Chondrocyte (in vitro differentiated cells): Measurements from ENCODE around the gene FCER2. TPM values are rescaled to one million over a fixed set of nuclear protein-coding genes. Genes with fewer than 3 reads are reported as not detected.

Experiments
- DNase-seq: peaks from one replicate; pipeline ENCODE4 v3.0.0; 2021; ENCODE audit warnings: mixed read lengths, low spot score
- H3K27ac Mint-ChIP-seq: one replicate; pipeline ENCODE4 v1.8.0; 2021; ENCODE audit warnings: mild to moderate bottlenecking, moderate library complexity, mixed read lengths; ENCODE audit not compliant: unreplicated experiment
- H3K27me3 Mint-ChIP-seq: 2 replicates; pipeline ENCODE4 v1.8.0; 2021; ENCODE audit warnings: low read depth, mixed read lengths
- H3K36me3 Mint-ChIP-seq: 2 replicates; pipeline ENCODE4 v1.8.0; 2021; ENCODE audit warnings: low read depth, mixed read lengths
- H3K4me1 Mint-ChIP-seq: 2 replicates; pipeline ENCODE4 v1.8.0; 2021; ENCODE audit warnings: low read depth, mild to moderate bottlenecking, mixed read lengths
- H3K4me3 Mint-ChIP-seq: one replicate; pipeline ENCODE4 v1.8.0; 2021; ENCODE audit warnings: mild to moderate bottlenecking, moderate library complexity, mixed read lengths; ENCODE audit not compliant: unreplicated experiment
- H3K9me3 Mint-ChIP-seq: 2 replicates; pipeline ENCODE4 v1.8.0; 2021; ENCODE audit warnings: low read depth, mixed read lengths
- total RNA-seq: library from RNA; stranded (reverse); gene quantifications from 3 replicates; pipeline ENCODE4 v1.2.1, GENCODE V29; 2021
- TF ChIP-seq, protein P1 (sequence below): fragments of 200-600 bp; sonication (generic); IDR thresholded peaks from 2 replicates; pipeline ENCODE4 v1.5.0; 2021; ENCODE audit warnings: antibody characterized with exemption, mild to moderate bottlenecking, moderate library complexity

The FCER2 gene
- total RNA-seq, 1 donor from 2014 or later, result not detected

DNA sequence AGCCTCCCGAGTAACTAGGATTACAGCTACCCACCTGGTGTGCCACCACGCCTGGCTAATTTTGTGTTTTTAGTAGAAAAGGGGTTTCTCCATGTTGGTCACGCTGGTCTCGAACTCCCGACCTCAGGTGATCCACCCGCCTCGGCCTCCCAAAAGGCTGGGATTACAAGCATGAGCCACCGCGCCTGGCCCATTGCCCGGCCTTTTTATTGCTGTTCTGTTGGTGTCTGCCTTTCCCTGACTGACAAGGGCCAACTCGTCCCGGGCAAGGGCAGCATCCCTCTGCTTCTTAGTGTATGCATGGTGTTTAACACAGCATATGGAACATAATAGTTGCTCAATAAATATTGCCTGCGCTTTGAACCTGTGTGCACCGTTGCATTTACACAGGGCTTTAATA lies 39.3 kb downstream of the FCER2 start:
- Mint-ChIP-seq H3K4me1 (no peaks in the 10 kb centered on the region), H3K9me3 (no peaks in the 10 kb centered on the region), H3K27ac (no peak overlapping the region), H3K4me3 (no peak overlapping the region), H3K36me3 (no peaks in the 10 kb centered on the region), H3K27me3 (peaks cover 20% of the 10 kb centered on the region)
- TF ChIP-seq, protein P1, sequence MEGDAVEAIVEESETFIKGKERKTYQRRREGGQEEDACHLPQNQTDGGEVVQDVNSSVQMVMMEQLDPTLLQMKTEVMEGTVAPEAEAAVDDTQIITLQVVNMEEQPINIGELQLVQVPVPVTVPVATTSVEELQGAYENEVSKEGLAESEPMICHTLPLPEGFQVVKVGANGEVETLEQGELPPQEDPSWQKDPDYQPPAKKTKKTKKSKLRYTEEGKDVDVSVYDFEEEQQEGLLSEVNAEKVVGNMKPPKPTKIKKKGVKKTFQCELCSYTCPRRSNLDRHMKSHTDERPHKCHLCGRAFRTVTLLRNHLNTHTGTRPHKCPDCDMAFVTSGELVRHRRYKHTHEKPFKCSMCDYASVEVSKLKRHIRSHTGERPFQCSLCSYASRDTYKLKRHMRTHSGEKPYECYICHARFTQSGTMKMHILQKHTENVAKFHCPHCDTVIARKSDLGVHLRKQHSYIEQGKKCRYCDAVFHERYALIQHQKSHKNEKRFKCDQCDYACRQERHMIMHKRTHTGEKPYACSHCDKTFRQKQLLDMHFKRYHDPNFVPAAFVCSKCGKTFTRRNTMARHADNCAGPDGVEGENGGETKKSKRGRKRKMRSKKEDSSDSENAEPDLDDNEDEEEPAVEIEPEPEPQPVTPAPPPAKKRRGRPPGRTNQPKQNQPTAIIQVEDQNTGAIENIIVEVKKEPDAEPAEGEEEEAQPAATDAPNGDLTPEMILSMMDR, result no peak
- DNase-seq, result no peak

- no peaks in the 10 kb centered on the region for H3K4me1 Mint-ChIP-seq
- TF ChIP-seq, protein P1, result no peak
- no peak overlapping the region for H3K4me3 Mint-ChIP-seq
- H3K27me3 Mint-ChIP-seq, result peaks cover 18% of the 10 kb centered on the region
- H3K27ac Mint-ChIP-seq, result no peak overlapping the region
- no peaks in the 10 kb centered on the region for H3K36me3 Mint-ChIP-seq
- no peaks in the 10 kb centered on the region for H3K9me3 Mint-ChIP-seq
- no peak for DNase-seq
Measured at GRCh38 chr19:7661744-7662538, 40.0 kb downstream of the FCER2 start.

DNA sequence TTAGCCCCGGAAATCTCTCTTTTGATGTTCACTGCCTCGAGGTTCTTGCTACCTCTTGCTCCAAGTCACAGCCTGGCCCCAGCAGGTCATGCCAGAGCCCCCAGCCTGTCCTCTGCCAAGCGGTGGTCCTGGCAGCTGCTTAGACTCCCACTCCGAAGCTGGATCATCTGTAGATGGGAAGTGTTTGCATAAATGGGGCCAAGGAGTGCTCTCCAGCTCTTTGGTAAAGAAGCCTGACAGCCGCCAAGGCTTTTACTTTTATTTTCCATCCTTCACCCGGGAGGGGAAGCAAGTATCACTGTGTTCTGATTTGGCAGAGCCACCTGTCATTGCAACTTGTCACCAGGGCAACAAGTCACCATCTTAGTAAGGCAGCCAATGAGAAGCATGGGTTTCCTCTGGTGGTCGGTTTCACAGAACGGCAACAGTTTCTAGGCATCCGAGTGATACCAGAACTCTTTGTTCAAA lies 43.7 kb downstream of the FCER2 start:
- TF ChIP-seq, protein P1, result no peak
- Mint-ChIP-seq H3K4me3 (no peak overlapping the region), H3K36me3 (no peaks in the 10 kb centered on the region), H3K9me3 (no peaks in the 10 kb centered on the region), H3K27ac (no peak overlapping the region), H3K4me1 (no peaks in the 10 kb centered on the region), H3K27me3 (peaks cover 16% of the 10 kb centered on the region)
- DNase-seq, result no peak

- Mint-ChIP-seq H3K4me1 (peaks cover 5% of the 10 kb centered on the region), H3K27ac (no peak overlapping the region), H3K4me3 (no peak overlapping the region), H3K36me3 (no peaks in the 10 kb centered on the region), H3K9me3 (no peaks in the 10 kb centered on the region), H3K27me3 (peaks cover 19% of the 10 kb centered on the region)
- no peak for DNase-seq
- TF ChIP-seq, protein P1, result no peak
Measured at GRCh38 chr19:7657131-7657751, 44.7 kb downstream of the FCER2 start.

GRCh38 chr19:7655581-7655980 lies 46.4 kb downstream of the FCER2 start:
- Mint-ChIP-seq H3K9me3 (no peaks in the 10 kb centered on the region), H3K27ac (no peak overlapping the region), H3K36me3 (no peaks in the 10 kb centered on the region), H3K4me3 (no peak overlapping the region), H3K27me3 (peaks cover 16% of the 10 kb centered on the region), H3K4me1 (peaks cover 9% of the 10 kb centered on the region)
- DNase-seq, result no peak
- TF ChIP-seq, protein P1, result no peak
